Endothelial cell of umbilical vein (primary cell): ENCODE data around the gene C1orf122. TPM values are rescaled to one million over a fixed set of nuclear protein-coding genes. Genes with fewer than 3 reads are reported as not detected.

Source experiments
- BruUV-seq: library from RNA; stranded (reverse); fragments of 400-500 nt; replicated peaks from 2 replicates; lab custom pipeline; 2021; lab: Mats Ljungman, UMichigan
- CTCF ChIA-PET: fragments of 300-600, 350-600 bp; sonication (Branson Sonifier 250); formaldehyde crosslinking; loops from one replicate; lab custom pipeline; 2021; ENCODE audit warnings: antibody characterized with exemption, inconsistent platforms; lab: Charles Lee
- POLR2A ChIA-PET: fragments of 300-600, 350-600 bp; sonication (Branson Sonifier 250); formaldehyde crosslinking; loops from one replicate; lab custom pipeline; 2021; ENCODE audit warnings: antibody characterized with exemption, inconsistent platforms; lab: Charles Lee
- DNase-seq: peaks from one replicate; pipeline ENCODE4 v3.0.0-alpha.2; 2011; ENCODE audit warnings: low read depth, low spot score
- FAIRE-seq: peaks from 2 replicates; lab custom pipeline; 2011; peaks lifted over from hg19 to GRCh38; lab: Jason Lieb, UNC
- H2AFZ ChIP-seq: 2 replicates; pipeline ENCODE4 v1.6.0; 2012; ENCODE audit warnings: low read depth, low read length, control low read depth, inconsistent platforms
- H3K27ac ChIP-seq: 2 replicates; pipeline ENCODE4 v1.5.1; 2011; ENCODE audit warnings: low read depth, mild to moderate bottlenecking, control low read depth, low read length, moderate library complexity; ENCODE audit not compliant: insufficient read depth
- H3K27me3 ChIP-seq, 2 experiments: 2 replicates each; pipeline versions ENCODE4 v1.6.0 to v1.6.1; 2011; ENCODE audit warnings: low read length in 2 of 2, mixed read lengths in 1 of 2; ENCODE audit not compliant: control insufficient read depth in 2 of 2, insufficient read depth in 2 of 2
- H3K36me3 ChIP-seq, 2 experiments: 2 replicates in 1 of 2; 3 replicates in 1 of 2; pipeline ENCODE4 v1.5.1; 2011; ENCODE audit warnings: low read length in 2 of 2, mild to moderate bottlenecking in 1 of 2, moderate library complexity in 1 of 2; ENCODE audit not compliant: control insufficient read depth in 2 of 2, insufficient read depth in 2 of 2; ENCODE audit errors: extremely low read depth in 1 of 2
- H3K4me1 ChIP-seq: 3 replicates; pipeline ENCODE4 v1.5.1; 2011; ENCODE audit warnings: mild to moderate bottlenecking, low read length; ENCODE audit not compliant: control insufficient read depth, insufficient read depth; ENCODE audit errors: extremely low read depth
- H3K4me2 ChIP-seq: 2 replicates; pipeline ENCODE4 v1.6.1; 2011; ENCODE audit warnings: low read length, control low read depth, mixed read lengths; ENCODE audit not compliant: insufficient read depth
- H3K4me3 ChIP-seq, 3 experiments: fragments of 200-600 bp in 1 of 3; sonication (generic), shearing (Covaris generic) in 1 of 3; replicated peaks in 1 of 3; 2 replicates each; pipeline ENCODE4 v1.5.1; 2011 to 2016; ENCODE audit warnings: control low read depth in 3 of 3, low read length in 3 of 3, mild to moderate bottlenecking in 2 of 3, inconsistent platforms in 1 of 3, low read depth in 1 of 3, moderate library complexity in 1 of 3; ENCODE audit not compliant: insufficient read depth in 1 of 3
- H3K79me2 ChIP-seq: 2 replicates; pipeline ENCODE4 v1.6.0; 2012; ENCODE audit warnings: low read length, inconsistent platforms; ENCODE audit not compliant: control insufficient read depth, insufficient read depth
- H3K9ac ChIP-seq: replicated peaks from 2 replicates; pipeline ENCODE3; 2011; ENCODE audit warnings: low read length, control low read depth; ENCODE audit not compliant: insufficient read depth; ENCODE audit errors: extremely low read depth
- H3K9me1 ChIP-seq: replicated peaks from 3 replicates; pipeline ENCODE4 v1.6.0; 2011; ENCODE audit warnings: mild to moderate bottlenecking, low read length; ENCODE audit not compliant: control insufficient read depth, insufficient read depth; ENCODE audit errors: extremely low read depth
- H3K9me3 ChIP-seq: replicated peaks from 2 replicates; pipeline ENCODE4 v1.5.1; 2012; ENCODE audit warnings: low read length, inconsistent platforms; ENCODE audit not compliant: control insufficient read depth, insufficient read depth
- H4K20me1 ChIP-seq: replicated peaks from 2 replicates; pipeline ENCODE3; 2011; ENCODE audit warnings: mild to moderate bottlenecking, low read length; ENCODE audit not compliant: control insufficient read depth, insufficient read depth; ENCODE audit errors: extremely low read depth
- CTCF ChIP-seq, 2 donors: IDR thresholded peaks; 1 replicate in 1 of 2; 2 replicates in 1 of 2; pipeline ENCODE4 v1.5.1; 2011; ENCODE audit warnings: low read length in 2 of 2, mild to moderate bottlenecking in 2 of 2, moderate library complexity in 2 of 2, control low read depth in 1 of 2, inconsistent platforms in 1 of 2, low read depth in 1 of 2; ENCODE audit not compliant: insufficient read depth in 1 of 2; ENCODE audit errors: extremely low read depth in 1 of 2
- EZH2 ChIP-seq: IDR thresholded peaks from 2 replicates; pipeline ENCODE4 v1.6.1; 2012; ENCODE audit warnings: borderline replicate concordance, low read depth, mild to moderate bottlenecking, moderate library complexity, low read length, inconsistent platforms; ENCODE audit not compliant: severe bottlenecking
- FOS ChIP-seq: IDR thresholded peaks from 2 replicates; pipeline ENCODE4 v1.6.1; 2011; ENCODE audit warnings: mild to moderate bottlenecking, low read length, moderate library complexity, borderline replicate concordance; ENCODE audit not compliant: insufficient read depth
- GATA2 ChIP-seq: IDR thresholded peaks from 2 replicates; pipeline ENCODE4 v1.7.0; 2011; ENCODE audit warnings: low read depth, mild to moderate bottlenecking, moderate library complexity, mixed read lengths, low read length; ENCODE audit not compliant: insufficient read length, insufficient read depth
- JUN ChIP-seq: IDR thresholded peaks from 2 replicates; pipeline ENCODE4 v1.6.1; 2011; ENCODE audit warnings: borderline replicate concordance, low read depth; ENCODE audit not compliant: insufficient read length, insufficient read depth
- MYC ChIP-seq: IDR thresholded peaks from one replicate; pipeline ENCODE4 v1.6.1; 2011; ENCODE audit warnings: mild to moderate bottlenecking, low read depth, low read length
- POLR2A ChIP-seq: IDR thresholded peaks from 2 replicates; pipeline ENCODE4 v1.6.1; 2012; ENCODE audit warnings: low read depth, mild to moderate bottlenecking, control low read depth, low read length
- POLR2AphosphoS5 ChIP-seq: IDR thresholded peaks from 2 replicates; pipeline ENCODE4 v1.6.1; 2012; ENCODE audit warnings: low read depth, mild to moderate bottlenecking, control low read depth, low read length, moderate library complexity; ENCODE audit not compliant: insufficient read depth
- dilution Hi-C: fragments of 300-500 bp; cut with MboI; formaldehyde crosslinking; loops from one replicate; pipeline ENCODE4 v1.15.0; 2019; ENCODE audit warnings: low sequenced_read_pairs; ENCODE audit not compliant: extremely low pct_ligation_motif_present
- intact Hi-C: fragments of 100-400 bp; cut with micrococcal nuclease; formaldehyde crosslinking; loops from one replicate; pipeline ENCODE4 v1.10.0; 2022
- polyA plus RNA-seq, 4 experiments: library from polyadenylated mRNA; depleted of rRNA in 3 of 4; stranded (reverse) in 3 of 4; unstranded in 1 of 4; fragments of >200 nt; gene quantifications; 2 replicates each; pipeline versions ENCODE4 v1.2.1 to v1.2.3, GENCODE V29; 2011 to 2012; ENCODE audit warnings: missing spikeins in 1 of 4
- total RNA-seq: library from RNA; stranded (reverse); gene quantifications from 2 replicates; pipeline ENCODE4 v1.2.3, GENCODE V29; 2021
- TF ChIP-seq, protein P1 (sequence below): IDR thresholded peaks from 2 replicates; pipeline ENCODE4 v1.6.1; 2011; ENCODE audit not compliant: insufficient read depth, insufficient read length

The C1orf122 gene
- total and polyA plus RNA-seq, 2 donors (not counting 3 experiments of a cell fraction or from before 2014, with no cell fraction given) = 32.8 to 38.8 TPM

- dilution Hi-C loops (no loop called here), intact Hi-C loops (no loop called here)
- no TSS peak for BruUV-seq
- ChIA-PET CTCF (interaction anchor here (1.5 kb wide), 1 partner anchor 62 kb away, joined by 4 read pairs; no protein-coding TSS in a partner anchor), POLR2A (interaction anchor here (1.4 kb wide), 1 partner anchor 11 kb away, joined by 3 read pairs; no protein-coding TSS in a partner anchor)
- TF ChIP-seq, protein P1, sequence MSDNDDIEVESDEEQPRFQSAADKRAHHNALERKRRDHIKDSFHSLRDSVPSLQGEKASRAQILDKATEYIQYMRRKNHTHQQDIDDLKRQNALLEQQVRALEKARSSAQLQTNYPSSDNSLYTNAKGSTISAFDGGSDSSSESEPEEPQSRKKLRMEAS = no peak
- TF ChIP-seq CTCF (IDR thresholded peaks at IDR 0.05; ENCODE audit: extremely low read depth in 1 of 2, insufficient read depth in 1 of 2, low read depth in 1 of 2, low read length in 2 of 2) (no peak), JUN (no peak), FOS (no peak), EZH2 (no peak), POLR2AphosphoS5 (no peak), MYC (no peak), POLR2A (no peak), GATA2 (no peak)
- no peak overlapping the region for H3K4me2 ChIP-seq
- no peaks in the 10 kb centered on the region for H3K9me3 ChIP-seq
- H3K4me3 ChIP-seq = no peak overlapping the region
- H3K36me3 ChIP-seq = peaks cover 3 to 4% of the 10 kb centered on the region in 2 experiments
- H3K9ac ChIP-seq = no peak overlapping the region
- peaks cover 2 to 10% of the 10 kb centered on the region in 2 experiments for H3K27me3 ChIP-seq
- no peaks in the 10 kb centered on the region for H3K79me2 ChIP-seq
- FAIRE-seq (no peak), DNase-seq (no peak)
- no peak overlapping the region for H3K27ac ChIP-seq
- no peak overlapping the region for H2AFZ ChIP-seq
- H3K4me1 ChIP-seq = peaks cover 2% of the 10 kb centered on the region
- no peaks in the 10 kb centered on the region for H3K9me1 ChIP-seq
- no peaks in the 10 kb centered on the region for H4K20me1 ChIP-seq
These were observed 9.7 kb upstream of the C1orf122 start for GRCh38 chr1:37797750-37798345.
